Measurements from ENCODE around the gene NOP10. TPM values are rescaled to one million over a fixed set of nuclear protein-coding genes. Genes with fewer than 3 reads are reported as not detected.

NOP10 gene
- total RNA-seq, 1 donor from 2014 or later, result 137 TPM

DNA sequence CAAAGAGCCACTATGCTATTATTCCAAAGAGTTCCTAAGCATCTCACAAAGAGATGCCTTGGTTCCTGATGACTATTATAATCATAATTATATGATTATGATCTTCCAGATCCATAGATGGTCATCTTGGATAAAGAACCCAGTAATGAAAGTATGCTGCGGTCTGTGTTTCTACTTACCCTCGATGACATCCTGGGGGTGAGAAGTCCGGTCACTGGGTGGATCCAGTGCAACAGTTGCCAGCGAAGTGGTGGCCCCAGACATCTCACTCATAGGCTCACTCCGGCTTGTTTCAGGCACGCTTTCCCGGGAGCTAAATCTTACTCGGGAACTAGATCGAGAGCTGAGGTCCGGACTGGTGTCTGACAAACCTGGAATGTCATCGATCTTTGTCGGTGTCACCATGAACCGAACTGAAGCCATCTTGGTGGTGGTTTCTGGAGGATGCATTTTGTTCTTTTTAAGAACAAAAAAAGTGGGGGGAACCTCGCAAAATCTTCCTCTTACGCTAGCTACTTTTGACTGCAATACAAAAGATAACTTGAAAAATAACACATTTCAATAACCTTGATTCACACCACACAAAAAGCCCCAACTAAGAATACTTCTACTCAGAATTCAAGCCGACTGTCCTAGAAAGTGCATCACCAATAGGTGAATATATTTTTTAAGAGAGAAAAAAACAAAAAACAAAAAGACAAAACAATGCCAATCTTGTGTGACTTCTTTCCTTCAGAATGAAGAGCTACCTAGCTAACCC, 6.5 kb downstream of the NOP10 start:
- H3K36me3 Mint-ChIP-seq (ENCODE audit: unreplicated experiment), result no peaks in the 10 kb centered on the region
- peaks cover 11% of the 10 kb centered on the region for H3K9me3 Mint-ChIP-seq (ENCODE audit: unreplicated experiment)
- H3K27ac Mint-ChIP-seq (ENCODE audit: unreplicated experiment), result peak overlapping the region; percentile 96
- peaks cover 9% of the 10 kb centered on the region for H3K4me1 Mint-ChIP-seq (ENCODE audit: low read depth, unreplicated experiment)
- TF ChIP-seq, protein P1, sequence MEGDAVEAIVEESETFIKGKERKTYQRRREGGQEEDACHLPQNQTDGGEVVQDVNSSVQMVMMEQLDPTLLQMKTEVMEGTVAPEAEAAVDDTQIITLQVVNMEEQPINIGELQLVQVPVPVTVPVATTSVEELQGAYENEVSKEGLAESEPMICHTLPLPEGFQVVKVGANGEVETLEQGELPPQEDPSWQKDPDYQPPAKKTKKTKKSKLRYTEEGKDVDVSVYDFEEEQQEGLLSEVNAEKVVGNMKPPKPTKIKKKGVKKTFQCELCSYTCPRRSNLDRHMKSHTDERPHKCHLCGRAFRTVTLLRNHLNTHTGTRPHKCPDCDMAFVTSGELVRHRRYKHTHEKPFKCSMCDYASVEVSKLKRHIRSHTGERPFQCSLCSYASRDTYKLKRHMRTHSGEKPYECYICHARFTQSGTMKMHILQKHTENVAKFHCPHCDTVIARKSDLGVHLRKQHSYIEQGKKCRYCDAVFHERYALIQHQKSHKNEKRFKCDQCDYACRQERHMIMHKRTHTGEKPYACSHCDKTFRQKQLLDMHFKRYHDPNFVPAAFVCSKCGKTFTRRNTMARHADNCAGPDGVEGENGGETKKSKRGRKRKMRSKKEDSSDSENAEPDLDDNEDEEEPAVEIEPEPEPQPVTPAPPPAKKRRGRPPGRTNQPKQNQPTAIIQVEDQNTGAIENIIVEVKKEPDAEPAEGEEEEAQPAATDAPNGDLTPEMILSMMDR (IDR thresholded peaks at IDR 0.05; ENCODE audit: partially characterized antibody, unreplicated experiment), result no peak
- no peak for DNase-seq
- H3K27me3 Mint-ChIP-seq (ENCODE audit: unreplicated experiment), result peaks cover 6% of the 10 kb centered on the region
- peak overlapping the region; percentile 95 for H3K4me3 Mint-ChIP-seq (ENCODE audit: unreplicated experiment)

DNA sequence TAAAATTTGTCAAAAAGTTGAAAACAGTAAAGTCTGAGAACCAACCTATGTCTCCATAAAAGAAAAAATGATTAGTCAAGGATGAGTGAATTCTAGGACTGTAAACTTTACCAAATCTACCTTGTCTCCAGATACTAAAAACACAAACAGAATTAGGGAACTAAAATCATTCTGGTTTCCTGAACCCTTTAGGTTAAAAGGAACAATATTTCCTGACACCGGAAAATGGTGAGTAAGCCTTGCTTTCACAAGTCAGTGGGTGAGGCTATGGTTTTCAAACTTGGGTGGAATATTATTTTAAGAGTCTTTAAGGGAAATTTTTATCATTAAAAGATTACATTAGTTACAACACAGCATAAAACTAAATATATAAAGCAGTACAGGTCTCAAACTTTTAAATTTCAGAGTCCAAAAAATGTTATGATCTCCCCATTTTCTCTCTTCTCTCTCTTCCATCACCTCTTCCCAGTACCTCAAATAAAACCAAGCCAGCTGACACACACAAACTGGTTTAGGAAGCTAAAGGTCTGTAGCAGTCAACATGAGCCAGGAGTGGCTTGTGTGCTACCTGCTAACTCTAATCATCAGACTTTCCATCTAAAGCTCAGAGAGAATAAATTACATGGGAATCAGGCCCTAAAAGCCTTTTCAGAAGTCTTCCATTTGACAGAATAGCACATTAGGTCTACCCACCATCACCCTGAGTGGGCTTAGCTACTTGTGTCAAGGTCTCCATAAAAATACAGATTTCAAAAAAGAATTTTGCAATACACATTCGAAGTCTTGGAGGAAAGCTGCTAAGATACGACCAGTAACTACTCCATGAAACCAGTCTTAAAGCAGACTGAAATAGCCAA, 7.5 kb downstream of the NOP10 start:
- Mint-ChIP-seq H3K4me3 (ENCODE audit: unreplicated experiment) (peak overlapping the region; percentile 81), H3K27me3 (ENCODE audit: unreplicated experiment) (peaks cover 6% of the 10 kb centered on the region), H3K4me1 (ENCODE audit: low read depth, unreplicated experiment) (peaks cover 9% of the 10 kb centered on the region), H3K9me3 (ENCODE audit: unreplicated experiment) (peaks cover 10% of the 10 kb centered on the region), H3K36me3 (ENCODE audit: unreplicated experiment) (no peaks in the 10 kb centered on the region), H3K27ac (ENCODE audit: unreplicated experiment) (no peak overlapping the region)
- TF ChIP-seq, protein P1 (IDR thresholded peaks at IDR 0.05; ENCODE audit: partially characterized antibody, unreplicated experiment), result no peak
- DNase-seq, result no peak

DNA sequence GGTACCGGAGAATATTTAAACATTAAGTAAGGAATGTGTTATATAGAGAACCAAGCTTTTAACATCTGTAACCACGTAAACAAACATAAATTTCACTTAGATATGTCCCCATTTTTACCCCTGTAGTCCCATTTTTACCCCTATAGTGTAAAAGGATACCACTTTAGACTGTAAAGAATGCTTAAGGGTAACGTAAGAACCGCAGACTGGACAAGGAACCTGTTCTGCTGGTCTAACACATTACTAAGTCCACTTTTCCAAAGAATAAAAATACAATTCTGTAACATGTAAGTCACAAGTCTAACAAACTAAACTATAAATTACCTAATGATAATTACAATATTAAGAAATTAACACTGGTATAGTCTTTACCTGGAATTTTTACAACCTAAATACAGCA, 8.3 kb downstream of the NOP10 start:
- TF ChIP-seq, protein P1 (IDR thresholded peaks at IDR 0.05; ENCODE audit: partially characterized antibody, unreplicated experiment), result no peak
- DNase-seq, result no peak
- peaks cover 6% of the 10 kb centered on the region for H3K27me3 Mint-ChIP-seq (ENCODE audit: unreplicated experiment)
- H3K9me3 Mint-ChIP-seq (ENCODE audit: unreplicated experiment), result peaks cover 10% of the 10 kb centered on the region
- peaks cover 9% of the 10 kb centered on the region for H3K4me1 Mint-ChIP-seq (ENCODE audit: low read depth, unreplicated experiment)
- H3K27ac Mint-ChIP-seq (ENCODE audit: unreplicated experiment), result no peak overlapping the region
- no peak overlapping the region for H3K4me3 Mint-ChIP-seq (ENCODE audit: unreplicated experiment)
- H3K36me3 Mint-ChIP-seq (ENCODE audit: unreplicated experiment), result no peaks in the 10 kb centered on the region

DNA sequence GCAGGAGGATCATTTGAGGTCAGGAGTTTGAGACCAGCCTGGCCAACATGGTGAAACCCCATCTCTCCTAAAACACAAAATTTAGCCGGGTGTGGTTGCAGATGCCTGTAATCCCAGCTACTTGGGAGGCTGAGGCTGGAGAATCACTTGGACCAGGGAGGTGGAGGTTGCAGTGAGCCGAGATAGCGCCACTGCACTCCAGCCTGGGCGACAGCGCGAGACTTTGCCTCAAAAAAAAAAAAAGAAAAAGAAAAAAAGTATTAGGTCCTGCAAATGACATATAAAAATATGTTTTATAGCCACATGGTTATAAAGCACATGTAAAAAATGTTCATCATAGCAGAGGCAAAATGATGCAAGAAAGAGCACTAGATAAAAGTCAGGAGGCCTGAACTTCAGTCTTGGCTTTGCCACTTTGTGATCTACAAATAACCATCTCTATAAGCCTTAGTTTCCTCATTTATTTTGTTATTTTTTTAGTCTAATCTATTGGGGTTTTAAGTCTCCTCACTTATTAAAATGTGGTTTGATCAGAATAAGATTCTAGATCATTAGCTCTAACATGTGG, 10.3 kb downstream of the NOP10 start:
- peaks cover 9% of the 10 kb centered on the region for H3K9me3 Mint-ChIP-seq (ENCODE audit: unreplicated experiment)
- TF ChIP-seq, protein P1 (IDR thresholded peaks at IDR 0.05; ENCODE audit: partially characterized antibody, unreplicated experiment), result no peak
- H3K27ac Mint-ChIP-seq (ENCODE audit: unreplicated experiment), result no peak overlapping the region
- no peaks in the 10 kb centered on the region for H3K36me3 Mint-ChIP-seq (ENCODE audit: unreplicated experiment)
- no peak for DNase-seq
- H3K4me1 Mint-ChIP-seq (ENCODE audit: low read depth, unreplicated experiment), result peaks cover 6% of the 10 kb centered on the region
- peaks cover 6% of the 10 kb centered on the region for H3K27me3 Mint-ChIP-seq (ENCODE audit: unreplicated experiment)
- H3K4me3 Mint-ChIP-seq (ENCODE audit: unreplicated experiment), result no peak overlapping the region

Data from glutamatergic neuron (in vitro differentiated cells).